ENCODE data around the gene HAUS2. TPM values are rescaled to one million over a fixed set of nuclear protein-coding genes. Genes with fewer than 3 reads are reported as not detected.
A peak's percentile ranks its signal among the peaks of the same experiment; 100 is the strongest.
"Not testable (repeated sequence)": the region's sequence is repeated elsewhere in the genome, so short reads cannot be mapped to it uniquely, and the experiment has no call there.

Gene HAUS2
- total RNA-seq, 1 donor from 2014 or later = 17.1 TPM

DNA sequence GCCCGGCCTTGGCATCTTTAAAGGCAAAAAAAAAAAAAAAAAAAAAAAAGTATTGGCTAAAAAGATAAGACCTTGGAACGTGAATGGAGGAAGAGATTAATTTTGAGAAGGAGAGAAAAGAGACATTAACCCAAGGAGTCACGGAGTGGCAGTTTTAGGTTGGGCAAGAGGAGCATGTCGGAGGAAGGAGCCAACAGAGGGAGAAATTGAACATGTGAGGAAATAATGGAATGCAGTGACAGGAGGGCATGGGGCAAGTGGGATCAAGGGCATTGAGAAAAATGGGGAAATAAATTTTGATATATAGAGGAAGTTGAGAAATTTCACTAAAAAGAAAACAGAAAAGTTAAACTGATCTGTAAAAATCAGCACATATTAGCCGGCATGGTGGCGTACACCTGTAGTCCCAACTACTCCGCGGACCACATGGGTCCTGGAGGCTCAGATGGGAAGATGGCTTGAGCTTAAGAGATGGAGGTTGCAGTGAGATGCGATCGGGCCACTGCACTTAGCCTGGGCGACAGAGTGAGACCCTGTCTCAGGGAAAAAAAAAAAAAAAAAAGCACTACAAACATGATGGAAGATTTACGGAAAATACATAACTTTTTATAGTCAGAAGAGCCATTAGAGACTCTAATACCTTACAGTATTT, 1.2 kb downstream of the HAUS2 start:
- TF ChIP-seq CTCF (IDR thresholded peaks at IDR 0.05) = no peak

DNA sequence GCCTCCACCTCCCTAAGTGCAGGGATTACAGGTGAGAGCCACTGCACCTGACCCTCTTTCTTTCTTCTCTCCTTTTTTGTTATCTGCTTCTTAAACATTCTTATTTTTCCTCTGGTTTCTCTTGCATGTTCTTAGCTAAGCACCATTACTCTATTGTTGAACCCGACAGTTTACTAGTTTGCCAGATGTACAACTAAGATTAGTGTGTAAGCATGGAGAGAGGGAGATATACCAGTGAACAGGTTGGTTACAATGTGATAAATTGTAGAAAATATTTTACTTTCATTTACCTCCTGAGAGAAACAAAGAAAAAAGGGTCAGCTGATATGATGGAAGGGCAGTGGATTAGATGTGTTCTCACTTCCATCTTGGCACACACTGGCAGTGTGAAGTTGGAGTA, 4.9 kb downstream of the HAUS2 start:
- H3K4me1 ChIP-seq = peaks cover 9% of the 10 kb centered on the region
- intact Hi-C loops (cut with DNase I) = loop anchor here (10.0 kb wide), 1 partner anchor 91 kb away; no protein-coding TSS in a partner anchor
- ATAC-seq = no peak
- no peak overlapping the region for H3K4me3 ChIP-seq
- no peak for DNase-seq
- H3K36me3 ChIP-seq = peaks cover 7% of the 10 kb centered on the region
- no peaks in the 10 kb centered on the region for H3K9me3 ChIP-seq
- TF ChIP-seq CTCF (IDR thresholded peaks at IDR 0.05) = no peak
- peak overlapping the region; percentile 30 for H3K27ac ChIP-seq
- H3K27me3 ChIP-seq = no peaks in the 10 kb centered on the region

More for the DNA sequence above, 1.2 kb downstream of the HAUS2 start:
- ATAC-seq = no peak
- Histone ChIP-seq H3K4me3 (peak overlapping the region; percentile 88), H3K27me3 (no peaks in the 10 kb centered on the region), H3K9me3 (no peaks in the 10 kb centered on the region), H3K4me1 (peaks cover 24% of the 10 kb centered on the region), H3K36me3 (peaks cover 3% of the 10 kb centered on the region), H3K27ac (peak overlapping the region; percentile 92)
- no peak for DNase-seq
- intact Hi-C loops (cut with DNase I) = loop anchor here (10.0 kb wide), 1 partner anchor 95 kb away; no protein-coding TSS in a partner anchor

DNA sequence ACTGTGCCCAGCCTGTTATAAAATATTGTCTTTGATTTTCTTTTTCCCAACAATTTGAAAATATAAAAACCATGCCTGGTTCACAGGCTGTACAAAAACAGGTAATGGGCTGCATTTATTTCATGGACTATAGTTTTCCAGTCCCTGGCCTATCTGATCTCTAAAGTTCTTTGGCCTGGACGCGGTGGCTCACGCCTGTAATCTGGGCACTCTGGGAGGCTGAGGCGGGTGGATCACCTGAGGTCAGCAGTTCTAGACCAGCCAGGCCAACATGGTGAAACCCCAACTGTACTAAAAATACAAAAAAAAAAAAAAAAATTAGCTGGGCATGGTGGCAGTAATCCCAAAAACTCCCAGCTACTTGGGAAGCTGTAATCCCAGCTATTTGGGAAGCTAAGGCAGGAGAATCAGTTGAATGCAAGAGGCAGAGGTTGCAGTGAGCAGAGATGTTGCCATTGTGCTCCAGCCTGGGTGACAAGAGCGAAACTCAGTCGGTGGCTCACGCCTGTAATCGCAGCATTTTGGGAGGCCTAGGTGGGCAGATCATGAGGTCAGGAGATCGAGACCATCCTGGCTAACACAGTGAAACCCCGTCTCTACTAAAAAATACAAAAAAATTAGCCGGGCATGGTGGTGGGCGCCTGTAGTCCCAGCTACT, 8.0 kb downstream of the HAUS2 start:
- H3K4me1 ChIP-seq, H3K9me3 ChIP-seq, DNase-seq, H3K4me3 ChIP-seq, ATAC-seq, H3K27me3 ChIP-seq, H3K27ac ChIP-seq: not testable (repeated sequence)
- intact Hi-C loops (cut with DNase I) = loop anchor here (10.0 kb wide), 1 partner anchor 88 kb away; no protein-coding TSS in a partner anchor
- H3K36me3 ChIP-seq = peaks cover 38% of the 10 kb centered on the region

DNA sequence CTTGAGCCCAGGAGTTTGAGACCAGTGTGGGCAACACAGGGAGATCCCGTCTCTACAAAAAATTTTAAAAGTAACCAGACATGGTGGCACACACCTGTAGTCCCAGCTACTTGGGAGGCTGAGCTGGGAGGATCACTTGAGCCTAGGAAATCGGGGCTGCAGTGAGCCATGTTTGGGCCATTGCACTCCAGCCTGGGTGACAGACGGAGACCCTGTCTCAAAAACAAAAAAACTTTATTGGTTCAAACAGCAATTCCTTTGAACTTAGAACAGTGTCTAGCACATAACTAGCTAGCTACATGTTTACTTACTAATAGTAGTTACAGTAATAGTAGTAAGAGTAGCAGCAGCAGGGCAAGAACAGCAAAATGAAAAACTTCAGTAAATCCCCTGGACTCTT, 10.1 kb downstream of the HAUS2 start:
- H3K36me3 ChIP-seq = peaks cover 57% of the 10 kb centered on the region
- no peak for TF ChIP-seq CTCF (IDR thresholded peaks at IDR 0.05)
- no peak for ATAC-seq
- intact Hi-C loops (cut with DNase I) = loop anchor here (10.0 kb wide), 1 partner anchor 86 kb away; no protein-coding TSS in a partner anchor
- no peaks in the 10 kb centered on the region for H3K27me3 ChIP-seq
- no peaks in the 10 kb centered on the region for H3K9me3 ChIP-seq
- no peaks in the 10 kb centered on the region for H3K4me1 ChIP-seq
- no peak overlapping the region for H3K4me3 ChIP-seq
- DNase-seq = no peak
- H3K27ac ChIP-seq = no peak overlapping the region

DNA sequence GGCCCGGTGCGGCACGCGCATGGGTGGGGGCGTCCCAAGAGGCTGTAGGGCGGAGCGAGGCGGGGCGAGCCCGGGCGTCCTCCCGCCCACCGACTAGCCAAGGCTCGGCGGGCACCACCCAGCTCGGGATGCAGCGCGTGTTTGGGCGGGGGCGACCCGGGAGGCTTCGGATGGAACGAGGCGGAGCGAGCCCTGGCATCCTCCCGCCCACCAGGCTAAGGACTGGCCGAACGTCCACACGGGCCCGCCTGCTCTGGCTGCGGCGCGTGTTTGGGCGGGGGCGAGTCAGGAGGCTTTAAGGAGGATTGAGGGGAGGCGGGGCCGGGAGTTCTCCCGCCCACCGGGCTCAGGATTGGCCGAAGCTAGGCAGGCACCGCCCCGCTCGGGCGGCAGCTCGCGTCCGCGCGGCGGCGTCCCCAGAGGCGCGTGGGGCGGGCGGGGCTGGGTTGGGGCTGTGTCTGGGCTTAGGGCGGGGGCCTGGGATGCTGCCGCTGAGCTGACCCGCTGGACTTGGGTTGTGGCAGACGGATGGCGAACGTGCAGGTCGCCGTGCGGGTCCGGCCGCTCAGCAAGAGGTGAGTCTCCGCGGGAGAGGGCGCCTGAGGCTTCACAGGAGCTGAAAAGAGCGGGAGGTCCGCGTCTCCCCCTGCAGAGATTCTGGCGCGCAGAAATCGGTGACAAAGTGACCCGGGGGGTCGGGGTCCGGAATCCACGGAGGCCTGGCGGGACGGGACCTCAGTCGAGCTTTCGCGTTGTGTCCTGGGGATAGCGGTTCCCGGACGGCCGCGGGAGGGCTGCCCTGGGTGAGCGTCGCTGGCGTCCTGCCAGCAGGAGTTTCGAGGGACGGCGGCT, 26.8 kb downstream of the HAUS2 start, which contains the start of gene STARD9:
Gene STARD9, plus strand, starts transcription at position 419 of the 852 bp plus-strand sequence. Its CDS starts 110 bp downstream, at position 529.
- peaks cover 7% of the 10 kb centered on the region for H3K4me1 ChIP-seq
- ATAC-seq (peak; percentile 98), DNase-seq (peak; percentile 99)
- peak within 1 kb of the TSS; percentile 94 for H3K4me3 ChIP-seq
- peak within 1 kb of the TSS; percentile 87 for H3K27ac ChIP-seq
- intact Hi-C loops (cut with DNase I) = no loop called here
- TF ChIP-seq CTCF (IDR thresholded peaks at IDR 0.05) = no peak
- no peaks in the 10 kb centered on the region for H3K27me3 ChIP-seq
- H3K9me3 ChIP-seq = no peaks in the 10 kb centered on the region
- H3K36me3 ChIP-seq = no peaks in the 10 kb centered on the region

All from upper lobe of right lung (tissue), 1 donor.